Fibroblast of pulmonary artery (primary cell): ENCODE results near the gene NAA10.

Experiments used
- DNase-seq: peaks from one replicate; pipeline ENCODE4 v3.0.0-alpha.2; 2010; ENCODE audit warnings: low read depth
- H3K4me3 ChIP-seq: replicated peaks from 2 replicates; pipeline ENCODE4 v1.5.1; 2011; ENCODE audit warnings: low read depth, mild to moderate bottlenecking, control low read depth, low read length, moderate library complexity
- TF ChIP-seq, protein P1 (sequence below): IDR thresholded peaks from 2 replicates; pipeline ENCODE4 v1.5.1; 2011; ENCODE audit warnings: mild to moderate bottlenecking, control low read depth, low read length, inconsistent platforms; ENCODE audit errors: missing control alignments

The NAA10 gene

DNA sequence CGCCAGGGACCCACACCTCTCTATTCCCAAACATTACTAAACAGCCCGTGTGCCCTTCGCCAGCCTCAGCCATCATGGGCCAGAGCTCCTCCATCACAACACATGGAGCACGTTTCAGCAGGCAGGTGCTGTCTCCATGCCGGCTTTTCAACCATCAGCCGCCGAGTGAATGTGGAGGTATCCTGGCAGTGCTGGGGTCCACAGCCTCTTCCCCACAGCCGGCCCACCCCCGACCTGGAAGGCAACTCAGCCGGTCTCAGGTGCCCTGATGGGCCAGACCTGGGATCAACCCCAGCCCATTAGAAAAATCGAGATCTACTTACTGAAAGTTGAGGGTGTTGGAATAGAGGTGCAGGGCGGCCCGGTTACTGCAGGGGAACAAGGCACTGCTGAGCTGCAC is 3.1 kb downstream of the NAA10 start:
- H3K4me3 ChIP-seq, result no peak overlapping the region
- DNase-seq, result no peak
- TF ChIP-seq, protein P1, sequence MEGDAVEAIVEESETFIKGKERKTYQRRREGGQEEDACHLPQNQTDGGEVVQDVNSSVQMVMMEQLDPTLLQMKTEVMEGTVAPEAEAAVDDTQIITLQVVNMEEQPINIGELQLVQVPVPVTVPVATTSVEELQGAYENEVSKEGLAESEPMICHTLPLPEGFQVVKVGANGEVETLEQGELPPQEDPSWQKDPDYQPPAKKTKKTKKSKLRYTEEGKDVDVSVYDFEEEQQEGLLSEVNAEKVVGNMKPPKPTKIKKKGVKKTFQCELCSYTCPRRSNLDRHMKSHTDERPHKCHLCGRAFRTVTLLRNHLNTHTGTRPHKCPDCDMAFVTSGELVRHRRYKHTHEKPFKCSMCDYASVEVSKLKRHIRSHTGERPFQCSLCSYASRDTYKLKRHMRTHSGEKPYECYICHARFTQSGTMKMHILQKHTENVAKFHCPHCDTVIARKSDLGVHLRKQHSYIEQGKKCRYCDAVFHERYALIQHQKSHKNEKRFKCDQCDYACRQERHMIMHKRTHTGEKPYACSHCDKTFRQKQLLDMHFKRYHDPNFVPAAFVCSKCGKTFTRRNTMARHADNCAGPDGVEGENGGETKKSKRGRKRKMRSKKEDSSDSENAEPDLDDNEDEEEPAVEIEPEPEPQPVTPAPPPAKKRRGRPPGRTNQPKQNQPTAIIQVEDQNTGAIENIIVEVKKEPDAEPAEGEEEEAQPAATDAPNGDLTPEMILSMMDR, result no peak

DNA sequence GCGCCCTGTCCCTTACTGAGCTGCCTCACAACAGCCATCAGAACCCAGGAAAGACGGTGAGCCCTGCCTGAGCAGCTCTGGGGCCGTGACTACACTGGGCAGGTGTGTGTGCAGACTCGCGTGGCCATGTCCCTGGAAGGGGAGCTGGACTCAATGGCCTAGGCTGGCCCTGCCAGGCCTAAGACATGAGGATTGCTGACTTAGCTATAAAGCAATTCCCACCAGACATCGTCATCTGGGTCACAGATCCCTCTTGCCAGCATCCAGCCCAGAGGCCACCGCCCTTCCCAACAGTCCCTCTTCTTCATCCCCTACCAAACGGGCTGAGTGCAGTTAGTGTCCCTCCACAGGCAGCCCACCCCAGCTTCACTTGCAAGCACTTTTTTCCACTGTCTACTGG is 3.7 kb downstream of the NAA10 start:
- TF ChIP-seq, protein P1, result no peak
- no peak for DNase-seq
- H3K4me3 ChIP-seq, result no peak overlapping the region

DNA sequence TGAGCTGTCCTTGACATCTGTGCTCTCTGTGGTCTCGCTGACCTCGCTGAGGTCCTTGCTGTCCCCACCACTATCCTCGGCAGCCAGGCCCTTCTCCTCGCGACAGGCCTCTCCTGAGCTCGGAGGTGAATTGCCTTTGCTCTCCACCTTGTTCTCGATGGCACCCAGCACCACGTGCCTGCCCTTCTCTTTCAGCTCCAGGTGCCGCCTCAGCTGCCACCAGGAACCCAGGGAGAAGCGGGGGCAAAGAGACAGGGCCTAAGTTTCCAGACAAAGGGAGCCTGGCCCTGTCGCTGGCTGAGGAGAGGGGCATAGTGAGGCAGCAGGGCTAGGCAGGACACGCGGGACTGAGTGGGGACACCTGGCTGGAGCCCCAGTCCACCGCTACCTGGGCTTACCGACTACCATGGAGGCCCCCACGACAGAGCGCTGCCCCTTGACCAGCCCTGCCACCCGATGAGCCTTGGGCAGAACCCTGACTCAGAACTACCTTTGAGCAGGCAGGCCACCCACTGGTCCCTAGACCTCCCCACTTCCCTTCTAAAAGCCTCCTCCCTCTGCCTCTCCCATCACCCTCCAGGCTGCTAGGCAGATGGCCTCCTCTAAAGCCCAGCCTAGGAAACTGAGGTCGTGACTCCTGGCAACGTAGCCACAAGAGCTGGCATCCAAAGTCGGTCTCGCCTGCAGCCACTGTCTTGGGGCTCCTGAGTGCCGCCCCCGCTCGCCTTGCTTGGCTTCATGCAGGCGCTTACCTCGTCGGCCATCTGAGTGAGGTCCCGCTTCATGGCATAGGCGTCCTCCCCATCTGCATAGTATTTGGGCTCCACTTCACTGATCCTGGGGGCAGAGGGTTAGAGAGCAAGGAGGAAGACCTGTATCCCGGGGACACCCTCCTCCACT is 4.6 kb downstream of the NAA10 start:
- DNase-seq, result no peak
- TF ChIP-seq, protein P1, result no peak
- no peak overlapping the region for H3K4me3 ChIP-seq

DNA sequence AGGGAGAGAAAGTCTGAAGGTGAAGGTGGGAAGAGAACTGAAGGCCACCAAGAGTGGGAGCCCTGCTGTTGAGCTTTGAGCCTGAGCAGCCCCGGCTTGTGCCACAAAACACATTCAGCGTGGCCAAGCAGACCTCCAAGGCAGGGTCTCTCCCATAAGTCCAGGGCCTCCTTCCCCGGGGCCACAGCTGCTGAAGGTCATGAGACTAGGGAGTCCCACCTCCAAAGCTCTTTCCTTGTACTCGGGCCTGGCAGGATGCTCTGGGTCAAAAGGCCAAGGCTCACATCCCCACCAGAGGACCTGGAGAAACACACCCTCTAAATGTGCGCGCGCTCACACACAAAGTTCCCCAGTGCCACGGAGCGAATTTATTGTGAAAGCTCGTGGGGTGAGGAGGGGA is 5.3 kb downstream of the NAA10 start:
- no peak for DNase-seq
- TF ChIP-seq, protein P1, result no peak
- no peak overlapping the region for H3K4me3 ChIP-seq

DNA sequence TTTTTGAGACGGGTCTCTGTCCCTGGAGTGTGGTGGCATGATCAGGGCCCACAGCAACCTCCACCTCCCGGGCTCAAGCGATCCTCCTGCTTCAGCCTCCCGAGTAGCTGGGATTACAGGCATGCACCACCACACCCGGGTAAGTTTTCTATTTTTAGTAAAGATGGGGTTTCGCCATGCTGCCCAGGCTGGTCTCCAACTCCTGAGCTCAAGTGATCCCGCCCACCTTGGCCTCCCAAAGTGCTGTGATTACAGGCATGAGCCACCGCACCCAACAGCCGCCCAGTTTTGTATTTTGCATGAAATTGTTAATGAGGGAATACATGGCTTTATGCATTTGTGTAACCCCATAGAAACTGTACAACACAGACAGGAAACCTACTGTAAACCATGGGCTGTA is 6.0 kb downstream of the NAA10 start:
- DNase-seq, result no peak
- H3K4me3 ChIP-seq, result no peak overlapping the region
- TF ChIP-seq, protein P1, result no peak

DNA sequence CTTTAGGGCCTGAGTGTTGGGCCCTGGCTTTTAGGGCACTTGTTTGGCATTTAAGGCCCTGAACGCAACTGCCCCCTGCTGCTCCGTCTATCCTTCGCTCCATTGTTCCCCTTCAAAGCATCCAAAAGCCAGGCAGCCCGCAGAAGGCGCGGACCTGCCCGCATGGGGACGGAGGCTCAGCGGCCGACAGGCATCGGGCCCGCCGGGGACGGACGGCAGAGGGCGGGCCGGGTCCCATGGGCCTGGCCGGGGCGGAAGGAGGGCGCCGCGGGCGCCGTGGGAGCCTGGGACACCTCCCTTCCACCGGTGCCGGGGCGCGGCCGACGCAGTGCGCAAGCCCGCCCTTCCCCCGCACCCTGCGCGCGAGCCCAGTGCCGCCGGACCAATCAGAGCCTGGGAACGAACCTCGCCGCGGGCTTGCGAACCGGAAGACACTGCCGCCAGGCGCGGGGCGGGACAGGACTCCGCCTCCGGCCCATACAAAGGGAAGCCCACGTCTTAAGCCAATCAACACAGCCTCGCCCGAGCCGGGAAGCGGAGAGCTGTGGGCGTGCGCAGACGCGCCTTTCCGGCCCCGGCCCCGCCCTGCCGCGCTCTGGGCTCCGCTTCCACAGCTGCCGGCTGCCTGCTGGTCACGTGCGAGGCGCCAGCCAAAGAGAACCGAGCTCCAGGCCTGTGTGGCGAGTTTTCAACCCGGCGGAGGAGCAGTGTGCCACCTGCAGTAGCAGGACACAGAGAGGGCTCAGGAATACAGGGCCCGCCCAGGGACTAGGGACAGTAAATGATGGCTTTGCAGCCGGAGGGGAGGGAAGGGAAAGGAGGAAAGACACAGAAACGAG is 6.7 kb downstream of the NAA10 start:
- peak overlapping the region; percentile 56 for H3K4me3 ChIP-seq
- DNase-seq, result peak; percentile 98

More for the DNA sequence above, 6.7 kb downstream of the NAA10 start:
- TF ChIP-seq, protein P1, result no peak
